Stimulated activated CD4-positive, alpha-beta T cell treated with anti-CD3 and anti-CD28 coated beads, Interleukin-15, amount 100 ng/mL, for 48 hours (primary cell): Measurements from ENCODE around the gene ARHGEF2.

Source experiments
- DNase-seq, 2 donors: peaks; one replicate each; pipeline ENCODE4 v3.0.0-alpha.2; 2020; ENCODE audit warnings: low read depth in 2 of 2

ARHGEF2 gene

DNA sequence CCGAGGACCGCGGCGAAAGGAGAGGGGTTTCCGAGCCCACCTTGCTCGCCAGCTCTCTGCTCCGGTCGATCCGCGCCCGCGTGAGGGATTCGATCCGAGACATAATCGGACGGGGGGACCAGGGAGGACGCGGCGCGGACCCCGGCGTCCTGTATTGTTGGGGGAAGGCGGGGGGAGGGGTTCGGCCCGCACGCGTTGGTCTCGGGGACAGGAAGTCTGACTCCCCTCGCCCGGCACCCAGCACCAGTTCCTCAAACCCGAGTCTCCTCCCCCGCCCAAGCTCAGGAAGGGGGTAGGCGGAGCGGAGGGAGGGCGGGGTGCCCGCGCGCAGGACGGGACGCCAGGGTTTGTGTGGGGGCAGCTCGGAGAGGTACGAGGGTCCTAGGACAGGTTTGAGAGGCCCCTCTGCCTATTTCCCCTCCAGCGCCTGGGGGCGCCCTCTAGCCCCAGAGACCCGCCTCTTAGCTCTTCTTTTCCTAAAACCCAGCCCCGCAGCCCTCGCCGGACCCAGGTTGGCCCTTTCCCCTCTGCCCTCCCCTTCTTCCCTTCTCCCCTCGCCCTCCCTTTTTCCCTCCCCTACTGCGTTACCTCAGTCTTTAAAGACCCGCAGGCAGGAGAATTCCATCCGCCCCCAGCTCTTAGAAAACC, at the start of gene ARHGEF2:
TSS of gene ARHGEF2 (minus strand) at position 223 of the 648 bp plus-strand sequence. CDS start at position 103, 120 bp downstream.
- peak; percentile 65 to 78 for DNase-seq

DNA sequence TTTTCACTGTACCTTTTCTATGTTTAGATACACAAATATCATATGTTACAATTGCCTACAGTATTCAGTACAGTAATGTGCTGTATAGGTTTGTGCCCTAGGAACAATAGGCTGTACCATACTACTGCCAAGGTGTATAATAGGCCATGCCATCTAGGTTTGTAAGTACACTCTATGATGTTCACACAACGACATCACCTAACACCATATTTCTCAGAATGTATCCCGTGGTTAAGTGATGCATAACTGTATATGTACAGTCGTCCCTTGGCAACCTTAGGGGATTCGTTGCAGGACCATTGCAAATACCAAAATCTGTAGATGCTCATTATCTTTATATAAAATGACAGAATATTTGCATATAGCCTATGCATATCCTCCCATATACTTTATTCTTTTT, 48.2 kb upstream of the ARHGEF2 start:
- DNase-seq, result no peak

DNA sequence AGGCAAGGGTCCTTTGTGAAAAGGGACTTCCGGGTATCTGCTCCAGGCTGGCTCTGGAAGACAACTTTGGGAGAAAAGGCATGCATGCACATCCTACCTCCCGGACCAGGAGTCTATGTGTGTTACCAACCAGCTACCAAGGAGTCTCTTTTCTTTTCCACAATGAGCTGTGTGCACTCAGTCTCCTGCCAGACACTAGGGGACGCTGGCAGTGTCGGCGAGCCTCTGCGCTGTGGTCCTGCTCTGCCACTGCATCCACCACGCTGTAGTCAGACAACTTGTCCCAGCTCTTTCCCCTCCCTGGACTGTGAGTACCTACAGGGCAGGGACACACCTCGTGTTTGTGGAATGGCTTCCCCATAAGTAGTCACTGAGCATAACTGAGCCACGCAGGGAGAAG, 47.5 kb upstream of the ARHGEF2 start:
- peak; percentile 25 to 27 for DNase-seq

GRCh38 chr1:156024801-156025200, 46.5 kb upstream of the ARHGEF2 start:
- no peak for DNase-seq

- no peak for DNase-seq
These were observed 43.6 kb upstream of the ARHGEF2 start for GRCh38 chr1:156021954-156022353.

GRCh38 chr1:156021093-156021428, 42.7 kb upstream of the ARHGEF2 start:
- DNase-seq, result no peak

DNA sequence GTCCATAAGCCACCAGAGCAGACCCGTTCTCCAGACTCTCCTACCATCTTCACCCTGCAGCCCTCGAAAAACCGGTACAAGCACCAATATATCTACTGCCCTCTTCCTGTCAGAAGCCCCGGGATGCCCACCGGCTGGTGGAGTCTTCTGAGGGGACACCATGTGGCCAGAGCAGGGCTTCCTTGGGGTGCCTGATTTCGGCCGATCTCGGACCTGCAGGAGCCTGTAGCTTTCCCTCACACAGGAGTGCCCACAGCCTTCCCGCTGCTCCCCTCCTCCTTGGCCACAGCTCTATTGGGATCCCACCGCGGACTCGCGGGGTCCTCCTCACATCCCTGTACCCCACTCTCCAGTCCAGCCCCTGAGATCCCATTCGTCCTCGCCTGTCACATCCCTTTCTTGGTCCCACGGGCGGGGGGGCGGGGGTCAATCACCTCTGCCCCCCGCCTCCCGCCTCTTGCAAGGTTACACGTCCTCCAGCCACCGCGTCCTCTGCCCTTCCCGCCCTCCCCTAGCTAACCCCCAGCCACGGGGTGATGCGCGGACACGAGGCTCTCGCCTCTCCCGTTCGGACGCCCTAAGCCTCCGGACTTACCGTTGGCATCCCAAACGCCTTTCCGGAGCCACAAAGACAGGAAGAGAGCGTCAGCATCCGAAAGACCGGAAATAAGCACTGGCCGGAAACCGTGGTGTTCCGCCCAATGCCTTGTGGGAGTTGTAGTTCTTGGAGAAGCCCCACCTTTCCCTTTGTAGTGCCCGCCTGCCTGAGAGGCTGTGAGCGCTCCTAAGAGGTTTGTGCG, 42.1 kb upstream of the ARHGEF2 start, which contains the start of gene SSR2:
TSS of gene SSR2 (minus strand) at position 659 of the 800 bp plus-strand sequence. CDS start 784 bp downstream, outside the sequence.
- peak; percentile 74 to 82 for DNase-seq

DNA sequence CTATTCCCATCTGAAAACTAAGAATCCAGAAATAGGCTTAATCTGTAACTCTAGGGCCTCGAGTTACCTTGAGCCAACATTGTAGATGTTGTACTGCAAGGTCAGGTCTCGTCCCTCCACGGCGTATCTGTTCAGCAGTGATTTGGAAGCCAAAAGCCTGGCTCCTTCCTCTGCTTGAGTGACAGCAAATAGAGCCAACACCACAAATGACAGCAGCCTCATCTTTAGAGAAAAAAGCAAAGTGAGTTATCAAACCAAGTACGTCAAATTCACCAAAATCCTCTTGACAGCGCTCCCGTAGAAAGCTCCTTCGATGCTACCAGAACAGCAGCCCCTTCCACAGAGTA, 41.6 kb upstream of the ARHGEF2 start:
- DNase-seq, result no peak

GRCh38 chr1:156014829-156015228, 36.5 kb upstream of the ARHGEF2 start:
- no peak for DNase-seq

GRCh38 chr1:156012051-156012817, 33.9 kb upstream of the ARHGEF2 start:
- DNase-seq, result no peak

DNA sequence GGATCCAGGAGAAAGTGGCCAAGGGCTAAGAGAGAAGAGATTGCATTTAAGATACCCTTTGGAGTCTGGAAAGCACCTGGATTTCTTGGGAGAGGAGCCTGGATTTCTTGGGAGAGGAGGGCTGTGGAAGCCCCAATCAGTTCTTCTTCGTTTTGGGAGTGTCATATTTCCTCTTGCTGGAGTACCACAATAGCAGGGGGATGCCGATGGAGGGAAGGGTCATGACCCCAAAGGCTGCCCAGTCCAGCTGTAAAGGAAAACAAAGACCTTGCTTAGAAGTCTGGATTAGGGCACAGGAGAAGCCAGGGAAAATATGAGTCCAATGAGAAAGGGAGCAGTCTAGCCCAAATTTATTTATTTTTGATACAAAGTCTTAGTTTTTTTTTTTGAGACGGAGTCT, 31.1 kb upstream of the ARHGEF2 start:
- no peak for DNase-seq

- DNase-seq, result no peak
These were observed 28.5 kb upstream of the ARHGEF2 start for GRCh38 chr1:156006666-156007376.

DNA sequence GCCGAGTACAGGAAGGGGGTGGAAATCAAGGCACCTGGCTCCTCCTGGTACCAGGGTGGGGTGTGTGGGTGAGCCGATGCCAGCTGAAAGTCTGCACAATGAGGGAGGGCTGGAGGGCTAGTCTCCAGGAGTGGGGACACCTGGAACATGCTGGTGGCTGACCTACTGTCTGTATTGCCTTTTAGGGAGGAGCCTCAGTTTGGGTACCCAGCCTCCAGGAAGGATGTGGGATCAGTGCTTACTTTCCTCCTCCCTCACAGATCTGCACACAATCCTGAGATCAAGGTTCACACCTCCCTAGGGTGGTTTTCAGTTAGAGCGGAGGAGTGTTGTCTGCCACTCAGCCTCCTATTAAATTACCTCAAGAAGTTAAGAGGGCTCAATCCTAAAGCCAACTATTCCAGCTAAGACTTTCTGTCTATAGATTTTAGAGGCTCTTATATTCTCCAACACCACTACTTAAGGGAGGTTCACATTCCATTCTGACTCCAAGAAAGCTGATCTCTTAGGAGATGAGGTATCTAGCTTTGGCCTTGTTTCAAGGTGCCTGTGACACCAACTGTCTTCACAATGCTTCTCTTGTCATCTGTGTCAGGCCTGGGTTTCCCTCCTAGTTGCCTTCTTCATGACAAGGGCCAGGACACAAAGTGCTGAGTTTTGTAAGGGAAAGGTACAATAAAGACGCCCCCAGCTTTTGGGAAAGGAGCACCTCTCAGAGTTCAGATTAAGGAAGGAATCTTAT, 26.7 kb upstream of the ARHGEF2 start:
- no peak for DNase-seq

DNA sequence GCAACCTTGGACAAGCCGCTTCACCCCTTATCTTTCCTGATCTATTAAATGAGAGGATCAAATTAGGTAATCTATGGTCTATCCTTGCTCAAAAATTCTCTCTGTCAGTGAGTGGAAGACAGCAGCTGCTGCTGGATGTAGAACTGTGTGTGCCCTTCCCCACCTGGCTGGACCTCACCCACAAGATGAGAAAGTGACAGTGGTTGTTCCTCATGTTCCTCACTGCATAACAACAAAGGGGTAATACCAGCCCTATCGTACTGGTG, 25.5 kb upstream of the ARHGEF2 start:
- no peak for DNase-seq

GRCh38 chr1:156002188-156002911, 24.0 kb upstream of the ARHGEF2 start:
- no peak for DNase-seq

DNA sequence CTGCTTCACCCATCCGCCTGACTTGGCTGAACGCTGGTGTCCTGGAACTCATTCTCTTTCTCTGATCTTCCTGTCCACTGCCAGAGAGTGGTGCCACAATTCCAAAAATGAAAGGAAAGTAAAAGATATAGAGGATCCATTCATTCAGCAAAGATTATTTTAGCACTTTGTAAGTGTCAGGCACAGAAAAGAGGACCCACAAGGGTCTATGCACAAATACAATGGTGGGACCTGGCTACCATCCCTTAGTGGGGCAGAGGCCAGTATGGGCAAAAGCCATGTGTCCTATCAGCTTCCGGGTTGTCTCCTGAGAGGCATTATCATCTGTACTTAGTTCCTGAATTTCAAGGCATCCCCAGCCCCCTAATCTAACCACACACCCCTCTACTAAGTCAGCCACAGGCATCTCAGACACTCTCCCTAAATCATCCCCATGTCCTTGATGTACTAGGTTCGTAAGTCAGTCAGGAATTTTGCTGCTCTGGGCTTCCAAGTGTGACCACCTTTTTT, 23.4 kb upstream of the ARHGEF2 start:
- DNase-seq, result no peak

GRCh38 chr1:156001021-156001661, 22.8 kb upstream of the ARHGEF2 start:
- DNase-seq, result no peak

DNA sequence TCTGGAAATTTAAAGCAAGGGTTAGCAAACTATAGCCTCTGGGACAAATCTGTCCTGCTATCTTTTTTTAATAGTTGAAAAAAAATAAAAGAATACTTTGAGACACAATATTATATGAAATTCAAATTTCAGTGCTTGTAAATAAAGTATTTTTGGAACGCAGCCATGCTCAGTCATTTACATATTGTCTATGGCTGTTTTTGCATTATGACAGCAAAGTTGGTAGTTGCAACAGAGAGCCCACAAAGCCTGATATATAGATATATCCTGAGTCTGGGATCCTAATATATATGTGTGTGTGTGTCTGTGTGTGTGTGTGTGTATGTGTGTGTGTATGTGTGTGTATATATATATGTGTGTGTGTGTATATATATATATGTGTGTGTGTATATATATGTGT, 21.6 kb upstream of the ARHGEF2 start:
- DNase-seq, result no peak

- DNase-seq, result no peak
These were observed 17.8 kb upstream of the ARHGEF2 start for GRCh38 chr1:155996166-155996565.

GRCh38 chr1:155993595-155993994, 15.2 kb upstream of the ARHGEF2 start:
- no peak for DNase-seq
